ENCODE data around the gene COL23A1.

The COL23A1 gene

GRCh38 chr5:178454821-178455479, 135.2 kb downstream of the COL23A1 start:
- no peak for DNase-seq

DNA sequence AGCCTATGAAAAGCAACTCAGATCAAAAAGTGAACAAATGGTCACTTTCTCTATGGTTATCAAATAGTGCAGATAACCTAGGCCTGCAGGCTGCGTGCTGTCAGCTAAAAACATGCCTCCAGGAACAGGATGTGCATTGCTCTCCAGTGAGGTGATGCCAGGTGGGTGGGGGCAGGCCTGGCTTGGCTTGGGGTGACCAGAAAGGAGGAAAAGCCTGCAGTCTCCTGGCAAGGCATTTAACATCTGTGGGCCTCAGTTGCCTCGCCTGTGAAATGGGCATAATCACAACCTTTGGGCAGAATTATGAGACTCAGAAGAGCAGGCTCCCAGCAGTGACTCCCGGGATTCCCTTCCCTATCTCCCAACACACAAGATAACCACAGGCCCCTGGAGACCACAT, 135.9 kb downstream of the COL23A1 start:
- no peak for DNase-seq

- DNase-seq: no peak
Measured at GRCh38 chr5:178453224-178453623, 137.0 kb downstream of the COL23A1 start.

- DNase-seq: no peak
Measured at GRCh38 chr5:178450121-178451028, 139.8 kb downstream of the COL23A1 start.

GRCh38 chr5:178449163-178450070, 140.8 kb downstream of the COL23A1 start:
- DNase-seq: no peak

GRCh38 chr5:178445534-178445933, 144.7 kb downstream of the COL23A1 start:
- DNase-seq: no peak

GRCh38 chr5:178442405-178443257, 147.6 kb downstream of the COL23A1 start:
- DNase-seq: no peak

DNA sequence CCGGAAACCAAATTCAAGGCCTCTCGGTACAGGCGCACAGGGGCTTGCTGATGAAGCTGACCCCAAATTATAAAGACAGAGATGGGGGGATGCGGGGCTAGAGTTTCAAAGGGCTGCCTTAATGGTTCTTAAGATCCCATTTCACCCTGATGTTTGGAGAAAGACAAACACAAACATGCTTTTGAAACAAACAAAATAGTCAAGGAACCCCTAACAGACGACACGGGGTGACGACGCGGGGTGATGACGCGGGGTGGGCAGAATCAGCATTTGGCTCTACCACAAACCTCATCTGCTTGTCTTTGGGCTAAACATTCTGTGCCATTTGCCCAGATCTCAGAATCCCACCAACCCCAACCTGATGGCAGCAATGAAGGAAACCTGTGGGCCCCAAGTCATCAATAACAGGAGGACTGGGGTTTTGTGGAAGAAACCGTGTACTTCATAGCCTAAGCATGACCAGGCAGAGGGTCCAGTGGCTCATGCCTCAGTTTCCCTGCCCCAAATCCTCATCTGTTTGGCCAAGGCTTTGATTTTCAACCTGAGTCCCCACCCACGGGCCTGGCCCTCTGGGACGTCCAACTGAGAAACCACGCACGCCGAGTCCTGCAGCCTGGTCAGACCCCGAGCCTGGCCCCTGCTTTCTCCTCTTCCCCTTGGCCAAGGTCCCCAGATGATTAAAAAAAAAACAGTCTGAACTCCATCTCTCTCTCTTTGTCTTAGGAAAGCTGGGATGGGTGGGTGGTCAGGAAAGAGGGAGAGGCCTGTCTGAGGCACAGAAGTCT, 148.5 kb downstream of the COL23A1 start:
- DNase-seq: no peak

- no peak for DNase-seq
Measured at GRCh38 chr5:178440181-178440580, 150.0 kb downstream of the COL23A1 start.

DNA sequence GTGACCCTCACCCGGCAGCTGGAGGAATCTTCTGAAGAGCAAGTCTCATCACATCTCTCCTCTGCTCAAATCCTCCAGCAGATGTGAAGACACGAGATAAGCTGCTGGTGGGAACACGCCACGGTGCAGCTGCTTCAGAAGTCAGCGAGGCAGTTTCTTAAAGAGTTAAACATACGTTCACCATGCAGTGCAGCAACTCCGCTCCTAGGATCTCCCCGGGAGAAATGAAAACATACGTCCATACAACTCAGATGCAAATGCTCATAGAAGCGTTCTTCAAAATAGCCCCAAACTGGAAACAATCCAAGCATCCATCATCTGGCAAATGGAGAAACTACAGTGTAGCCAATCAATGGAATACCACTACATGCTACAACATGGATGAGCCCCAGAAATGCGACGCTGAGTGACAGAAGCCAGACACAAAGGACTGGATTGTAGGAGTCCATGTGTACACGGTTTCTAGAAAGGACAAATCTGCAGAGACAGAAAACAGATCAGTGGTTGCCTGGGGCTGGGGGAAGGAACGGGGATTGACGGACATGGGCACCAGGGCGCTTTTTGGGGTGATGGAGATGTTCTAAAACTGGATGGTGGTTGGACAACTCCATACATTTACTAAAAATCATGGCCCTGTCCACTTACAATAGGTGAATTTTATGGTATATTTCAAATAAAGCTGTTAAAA, 150.6 kb downstream of the COL23A1 start:
- no peak for DNase-seq

- DNase-seq: no peak
Measured at GRCh38 chr5:178438796-178439195, 151.4 kb downstream of the COL23A1 start.

DNA sequence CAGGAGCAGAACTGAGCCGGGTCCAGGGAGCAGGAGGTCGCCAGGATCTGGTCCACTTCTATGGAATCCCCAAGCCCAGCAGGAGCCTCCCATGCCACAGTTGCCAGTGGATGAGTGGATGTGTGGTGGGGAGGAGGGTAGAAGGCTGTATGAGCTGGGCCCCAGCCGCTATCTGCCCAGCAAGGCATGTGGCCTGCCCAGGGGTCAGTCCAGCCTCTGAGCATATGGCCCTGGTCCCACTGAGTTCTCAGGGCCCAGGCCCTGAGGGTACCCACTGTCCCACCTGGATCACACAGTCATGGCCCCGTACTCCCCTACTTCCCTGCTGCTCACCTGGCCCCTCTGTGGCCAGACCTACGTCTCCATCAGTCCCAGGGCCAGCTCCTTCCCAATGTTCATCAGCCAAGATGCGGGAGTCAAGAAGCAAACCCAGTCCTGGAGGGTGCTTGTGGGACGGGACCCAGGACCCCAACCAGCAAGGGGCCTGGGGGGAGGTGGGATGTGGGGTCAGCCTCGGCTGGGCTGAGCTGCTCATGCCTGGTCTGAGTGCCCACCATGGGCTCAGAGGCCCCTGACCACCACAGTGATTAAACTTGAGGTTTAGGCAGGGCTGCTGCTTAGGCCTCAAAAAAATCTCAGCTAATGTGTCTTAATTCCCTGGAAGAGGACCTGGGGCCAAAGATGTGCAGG, 152.7 kb downstream of the COL23A1 start:
- DNase-seq: no peak

DNA sequence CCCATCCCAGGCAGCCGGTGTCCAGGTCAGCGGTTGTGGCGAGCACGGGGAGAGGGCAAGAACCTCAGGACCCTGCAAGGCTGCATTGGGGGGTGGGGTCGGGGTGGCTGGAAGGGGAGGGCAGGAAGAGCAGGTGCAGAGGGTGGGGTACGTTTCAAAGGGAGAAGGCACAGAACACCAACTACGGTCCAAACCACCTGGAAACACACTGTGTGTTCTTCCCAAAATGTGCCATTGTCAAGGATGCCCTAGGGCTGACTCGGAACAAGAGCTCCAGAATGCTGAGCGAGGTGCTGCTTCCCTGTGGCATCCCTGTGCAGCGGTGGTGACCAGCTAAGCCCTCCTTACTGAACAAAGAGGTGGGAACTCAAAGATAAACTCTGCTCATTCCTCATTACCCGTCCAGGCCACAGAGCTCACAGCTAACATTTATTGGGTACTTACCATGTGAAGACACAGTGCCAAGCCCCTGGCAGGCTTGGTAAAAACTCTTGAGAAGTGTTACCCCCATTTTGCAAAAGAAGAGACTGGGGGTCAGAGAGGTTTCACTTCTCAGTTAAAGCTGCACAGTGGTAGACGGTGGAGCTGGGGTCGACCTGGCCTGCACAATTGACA, 153.8 kb downstream of the COL23A1 start:
- DNase-seq: no peak

DNA sequence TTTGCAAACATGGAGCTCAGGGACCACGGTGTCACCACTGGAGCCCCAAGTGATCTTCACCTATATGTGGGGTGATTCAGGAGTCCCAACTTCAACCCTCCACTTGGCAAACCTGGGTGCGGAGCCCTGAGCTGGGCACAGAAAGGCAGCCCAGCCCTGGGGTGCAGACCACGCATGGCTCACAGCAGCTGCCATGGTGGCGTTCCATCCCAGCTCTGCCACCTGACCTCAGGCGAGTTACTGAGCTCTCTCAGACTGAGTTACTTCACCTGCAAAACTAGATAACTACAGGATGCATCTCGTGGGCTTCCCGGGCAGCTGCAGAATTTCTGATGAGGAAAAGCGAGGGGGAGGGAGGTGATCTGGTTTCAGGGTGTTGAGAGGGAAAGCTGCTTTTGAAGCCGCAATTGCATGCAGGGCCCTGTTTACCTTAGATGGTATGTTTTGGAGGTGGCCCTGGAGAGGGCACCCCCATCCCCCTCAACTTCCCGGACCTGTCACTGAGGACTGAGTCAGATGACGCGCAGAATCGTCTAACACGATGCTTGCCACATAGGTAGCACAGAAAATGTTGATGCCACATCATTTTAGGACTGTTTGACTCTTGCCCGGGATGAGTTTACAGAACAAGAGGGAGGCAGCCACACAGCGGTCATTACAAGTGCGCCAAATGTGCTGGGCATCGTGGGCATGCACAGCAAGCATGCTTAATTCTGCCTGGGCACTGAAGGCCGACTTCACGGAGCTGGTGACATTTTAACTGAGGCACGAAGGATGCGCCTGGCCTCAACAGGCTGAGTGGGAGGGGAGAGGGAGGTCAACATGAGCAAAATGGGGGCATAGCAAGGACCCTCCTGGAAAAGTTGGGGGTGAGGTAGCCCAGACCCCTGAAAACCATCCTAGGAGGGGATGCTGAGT, 154.6 kb downstream of the COL23A1 start:
- no peak for DNase-seq

DNA sequence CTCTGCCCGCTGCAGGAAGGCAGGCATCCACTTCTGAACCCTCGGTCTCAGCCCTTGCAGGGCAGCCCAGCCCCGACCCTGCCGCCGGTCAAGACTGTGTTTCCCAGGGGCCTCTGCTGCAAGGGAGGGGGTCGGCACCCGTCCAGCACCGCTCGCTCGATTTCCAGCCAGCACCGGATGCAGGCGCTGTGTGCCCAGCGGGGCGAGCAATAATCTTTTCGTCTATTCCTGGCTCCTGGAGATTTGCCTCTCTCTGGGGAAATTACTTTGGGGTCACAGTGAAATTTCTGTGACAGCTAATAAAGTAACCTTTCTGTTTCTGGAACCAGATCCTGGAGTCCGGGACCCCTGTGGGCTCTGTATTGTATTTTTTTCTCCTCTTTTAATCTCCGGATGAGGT, 155.3 kb downstream of the COL23A1 start:
- DNase-seq: no peak

GRCh38 chr5:178434016-178434761, 156.0 kb downstream of the COL23A1 start:
- no peak for DNase-seq

DNA sequence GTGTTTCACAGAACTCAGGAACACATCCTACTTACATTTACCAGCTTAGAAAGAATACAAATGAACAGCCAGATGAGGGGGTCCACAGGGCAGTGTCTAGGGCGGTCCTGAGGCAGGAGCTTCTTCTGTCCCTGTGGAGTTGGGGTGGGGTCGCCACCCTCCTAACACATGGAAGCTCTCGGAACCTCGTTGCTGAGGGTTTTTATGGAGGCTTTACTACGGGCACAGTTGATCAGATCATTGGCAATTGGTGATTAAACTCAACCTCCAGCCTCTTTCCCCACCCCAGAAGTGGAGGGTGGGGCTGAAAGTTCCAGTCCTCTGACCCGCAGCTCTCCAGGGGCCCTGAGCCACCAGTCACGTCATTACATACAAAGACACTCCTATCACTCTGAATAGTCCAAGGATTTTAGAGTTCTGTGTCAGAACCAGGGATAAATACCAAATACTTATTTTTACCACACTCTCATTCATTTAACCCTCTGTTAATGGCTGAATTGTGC, 156.9 kb downstream of the COL23A1 start:
- no peak for DNase-seq

Data from KG1 (cell line).